HG03571 (cell line): ENCODE measurements around the gene PTX4.
"Not testable (repeated sequence)": the region's sequence is repeated elsewhere in the genome, so short reads cannot be mapped to it uniquely, and the experiment has no call there.

Experiments used
- ATAC-seq: cut with Tn5 transposase; IDR thresholded peaks from one replicate; pipeline ENCODE4 v1.9.1; 2021; ENCODE audit not compliant: unreplicated experiment

Gene PTX4

GRCh38 chr16:1447965-1448364 lies 40.8 kb downstream of the PTX4 start:
- no peak for ATAC-seq

DNA sequence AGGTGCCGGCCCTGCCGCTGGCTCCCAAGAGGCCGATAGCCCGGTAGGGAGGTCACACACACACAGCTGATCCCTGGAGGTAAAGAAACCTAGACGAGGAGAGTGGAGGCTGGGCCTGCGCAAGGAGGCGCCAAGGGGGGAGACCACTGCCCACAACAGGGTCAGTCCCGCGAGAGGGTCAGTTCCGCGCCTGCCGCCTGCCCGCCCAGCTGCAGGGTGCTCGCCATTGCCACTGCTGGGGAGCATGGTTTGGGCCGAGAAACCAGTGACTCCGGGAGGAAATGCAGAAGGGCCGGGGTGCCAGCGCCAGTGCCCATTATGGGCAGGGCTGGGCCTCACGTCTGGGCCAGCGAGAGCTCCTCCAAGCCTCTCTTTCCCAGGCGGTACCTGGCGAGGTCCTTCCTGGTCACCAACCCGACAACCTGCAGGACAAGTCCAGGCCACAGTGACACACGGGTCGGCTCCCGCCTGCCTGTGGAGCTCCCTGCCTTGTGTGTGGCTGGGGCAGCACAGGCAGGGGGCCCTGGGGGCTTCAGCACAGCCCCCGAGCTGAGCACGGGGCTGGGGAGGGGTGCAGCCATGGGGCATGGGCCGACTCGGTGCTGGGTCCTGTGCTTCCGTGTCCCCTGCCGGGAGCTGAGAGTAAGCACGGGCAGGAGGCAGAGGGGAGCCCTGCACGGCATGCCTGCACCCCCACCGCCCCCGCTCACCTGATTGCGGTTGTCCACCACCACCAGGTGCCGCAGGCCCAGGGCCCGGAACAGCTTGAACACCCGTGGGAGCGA lies 42.3 kb downstream of the PTX4 start:
- no peak for ATAC-seq

DNA sequence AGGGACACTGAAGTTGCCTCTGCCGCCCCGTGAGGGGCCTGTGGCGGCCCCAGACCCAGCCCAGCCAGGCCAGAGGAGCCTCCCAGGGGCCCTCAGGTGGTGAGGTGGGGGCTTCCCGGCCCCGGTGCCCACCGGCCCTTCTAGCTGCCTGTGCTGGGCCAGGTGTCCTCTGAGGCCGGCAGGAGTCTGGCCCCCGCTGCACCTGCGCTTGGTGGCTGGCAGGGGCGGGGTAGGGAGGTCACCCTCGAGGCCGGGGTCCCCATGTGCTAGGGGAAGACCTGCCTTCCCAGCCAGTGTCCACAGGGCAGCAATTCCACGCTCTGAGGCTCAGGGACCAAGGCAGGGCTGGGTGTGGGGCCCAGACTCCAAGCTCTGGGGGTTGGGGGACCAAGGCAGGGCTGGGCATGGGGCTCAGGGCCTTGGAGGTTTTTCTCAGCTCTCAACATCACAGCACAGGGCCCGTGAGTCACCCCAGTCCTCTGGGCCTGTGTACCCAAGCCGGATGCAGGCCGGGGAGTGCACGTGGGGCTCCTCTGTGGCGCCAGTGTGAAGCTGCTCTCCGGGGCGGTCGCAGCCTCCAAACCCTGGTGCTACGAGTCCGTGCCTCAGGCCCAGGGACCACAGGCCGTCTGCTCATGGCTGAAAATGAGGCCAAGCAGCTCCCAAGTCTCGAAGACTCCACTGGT lies 43.1 kb downstream of the PTX4 start:
- ATAC-seq, result no peak

DNA sequence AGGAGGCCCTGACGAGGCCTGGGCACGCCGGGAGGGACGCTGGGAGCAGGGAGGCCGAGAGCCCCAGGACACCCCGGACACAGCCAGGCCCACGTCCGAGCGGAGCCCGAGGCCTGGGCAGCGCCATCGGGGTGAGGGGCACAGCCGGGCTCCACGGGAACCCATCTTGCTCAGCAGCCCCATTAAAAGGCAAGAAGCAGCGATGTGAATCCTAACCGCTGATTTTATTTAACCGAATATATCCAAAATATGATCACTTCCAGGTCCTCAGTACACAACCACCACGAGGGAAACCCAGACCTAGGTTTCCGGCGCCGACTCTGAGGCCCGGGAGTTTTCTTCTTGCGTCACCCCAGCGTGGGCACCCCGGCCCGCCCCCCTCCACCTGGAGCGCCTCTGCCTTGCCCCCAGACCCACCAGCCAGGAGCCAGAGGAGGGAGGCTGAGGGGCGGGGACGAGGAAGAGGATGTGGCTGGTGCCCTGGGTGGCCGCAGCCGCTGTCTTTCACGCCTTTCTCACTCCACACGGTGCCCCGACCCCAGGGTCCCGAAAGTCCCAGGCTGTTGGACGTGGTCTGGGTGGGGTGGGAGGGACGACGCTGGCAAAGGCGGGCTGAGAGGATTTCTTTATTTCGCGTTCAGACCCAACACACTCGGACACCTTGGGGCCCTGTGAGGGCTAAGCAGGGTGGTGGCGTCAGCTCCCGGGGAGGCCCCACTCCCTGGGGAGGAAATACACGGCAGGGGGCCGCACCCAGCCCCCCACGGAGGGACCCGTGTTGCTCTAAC lies 43.8 kb downstream of the PTX4 start:
- ATAC-seq, result no peak

GRCh38 chr16:1443980-1444729 lies 44.6 kb downstream of the PTX4 start, which contains the start of gene CCDC154:
Gene CCDC154 (minus strand): TSS chr16:1444556. CDS start chr16:1444322, 234 bp downstream.
- no peak for ATAC-seq

DNA sequence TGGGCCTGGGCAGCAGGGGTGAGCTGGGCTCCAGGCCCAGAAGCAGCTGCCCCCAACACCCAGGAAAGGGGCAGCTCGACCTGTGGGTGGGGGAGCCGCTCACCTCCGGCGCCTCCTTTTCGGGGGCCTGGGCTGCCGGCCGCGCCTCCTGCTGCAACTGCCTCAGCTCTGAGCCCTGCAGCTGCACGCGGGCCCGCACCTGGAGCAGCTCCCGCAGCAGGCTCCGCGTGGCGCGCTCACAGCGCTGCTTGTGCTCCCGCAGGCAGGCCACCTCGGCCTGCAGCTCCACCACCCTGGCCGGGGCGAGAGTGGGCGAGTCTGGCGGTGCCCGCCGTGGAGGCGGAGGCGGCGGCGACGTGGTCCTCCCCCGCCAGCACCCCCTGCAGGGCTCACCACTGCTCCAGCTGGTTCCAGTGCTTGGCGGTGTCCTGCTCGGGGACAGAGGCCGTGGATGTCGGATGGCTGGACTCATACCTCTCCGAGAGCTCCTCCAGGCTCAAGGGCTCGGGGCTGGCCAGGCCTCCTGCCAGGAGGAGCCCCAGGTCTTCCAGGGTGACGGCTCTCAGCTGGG lies 45.3 kb downstream of the PTX4 start:
- no peak for ATAC-seq

DNA sequence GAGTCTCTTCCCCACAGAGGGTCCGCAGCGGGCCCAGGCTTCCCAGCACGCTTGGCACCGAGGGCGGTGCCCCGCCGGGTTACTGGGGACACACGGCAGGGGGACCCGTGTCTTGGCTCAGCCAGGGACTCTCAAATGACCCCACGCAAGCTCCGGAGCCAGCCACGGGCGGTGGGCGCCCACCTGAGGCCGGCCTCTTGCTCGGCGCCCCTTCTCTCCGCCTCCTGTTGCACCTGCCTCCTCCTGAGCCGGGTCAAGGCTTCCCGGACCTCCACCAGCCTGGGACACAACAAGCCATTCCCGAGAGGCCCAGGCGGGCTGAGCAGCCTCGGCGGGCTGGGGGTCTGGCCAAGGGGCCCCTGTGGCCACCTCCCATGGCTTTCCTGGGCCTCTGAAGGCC lies 46.0 kb downstream of the PTX4 start:
- no peak for ATAC-seq

DNA sequence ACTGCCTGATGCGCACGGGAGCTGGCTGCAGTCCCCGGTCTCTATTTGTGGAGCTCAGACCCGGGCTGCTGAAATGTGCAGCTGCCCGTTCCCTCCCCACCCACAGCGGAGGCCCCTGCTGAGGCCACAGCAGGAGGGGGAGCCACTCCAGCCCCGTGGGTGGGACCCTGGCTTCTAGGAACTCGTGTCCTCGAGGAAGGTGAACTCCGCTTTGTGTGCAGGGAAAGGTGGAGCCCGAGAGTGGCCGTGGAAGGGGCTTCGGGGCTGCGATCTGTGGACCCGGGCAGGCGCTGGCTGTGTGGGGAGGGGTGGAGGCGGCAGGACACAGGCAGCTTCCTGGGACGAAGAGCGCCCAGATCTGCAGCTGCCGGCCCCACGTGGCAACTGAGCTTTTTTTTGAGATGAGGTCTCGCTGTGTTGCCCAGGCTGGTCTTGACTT lies 47.3 kb downstream of the PTX4 start:
- no peak for ATAC-seq

DNA sequence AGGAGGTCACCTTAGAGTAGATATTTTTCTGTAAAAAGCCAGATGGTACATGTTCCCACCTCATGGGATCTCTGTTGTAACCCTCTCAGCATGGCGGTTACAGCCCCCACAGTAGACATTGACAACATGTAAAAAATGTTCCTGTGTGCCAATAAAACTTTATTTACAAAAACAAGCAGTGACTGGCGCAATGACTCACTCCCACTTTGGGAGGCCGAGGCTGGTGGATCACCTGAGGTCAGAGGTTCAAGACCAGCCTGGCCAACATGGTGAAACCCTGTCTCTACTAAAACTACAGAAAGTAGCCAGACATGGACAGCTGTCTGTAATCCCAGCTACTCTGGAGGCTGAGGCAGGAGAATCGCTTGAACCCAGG lies 49.1 kb downstream of the PTX4 start:
- ATAC-seq, result not testable (repeated sequence)

GRCh38 chr16:1439058-1439698 lies 49.6 kb downstream of the PTX4 start:
- ATAC-seq, result no peak

- no peak for ATAC-seq
These were observed 50.3 kb downstream of the PTX4 start for GRCh38 chr16:1438229-1439057.

GRCh38 chr16:1437606-1438005 lies 51.1 kb downstream of the PTX4 start:
- no peak for ATAC-seq

DNA sequence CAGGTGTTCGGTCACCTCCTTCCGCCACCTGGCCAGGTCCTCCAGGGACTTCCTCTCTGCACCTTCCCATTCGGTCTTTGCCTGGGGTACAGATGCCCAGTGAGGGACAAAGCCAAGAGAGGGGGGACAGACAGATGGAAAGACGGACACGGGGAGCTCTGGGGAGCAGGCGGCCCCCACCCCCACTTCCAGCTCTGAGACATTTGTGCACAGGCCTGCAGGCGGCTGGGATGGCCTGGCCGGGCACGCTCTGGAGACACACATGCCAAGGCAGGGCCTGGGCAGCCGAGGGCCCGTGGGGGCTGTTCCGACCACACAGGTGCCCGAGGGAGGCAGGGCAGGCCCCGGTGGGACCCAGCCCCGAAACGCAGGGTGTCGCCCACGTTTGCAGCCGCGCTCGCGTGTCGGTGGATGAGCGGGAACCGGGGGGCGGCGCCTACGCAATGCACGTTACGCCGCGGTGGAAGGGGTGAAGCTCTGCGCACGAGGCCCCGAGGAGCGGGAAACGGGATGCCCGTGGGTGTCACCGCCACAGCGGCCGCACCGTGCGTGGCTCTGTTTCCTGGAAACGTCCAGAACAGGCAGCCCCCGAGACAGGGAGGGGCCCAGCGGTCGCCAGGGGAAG lies 51.9 kb downstream of the PTX4 start:
- no peak for ATAC-seq

DNA sequence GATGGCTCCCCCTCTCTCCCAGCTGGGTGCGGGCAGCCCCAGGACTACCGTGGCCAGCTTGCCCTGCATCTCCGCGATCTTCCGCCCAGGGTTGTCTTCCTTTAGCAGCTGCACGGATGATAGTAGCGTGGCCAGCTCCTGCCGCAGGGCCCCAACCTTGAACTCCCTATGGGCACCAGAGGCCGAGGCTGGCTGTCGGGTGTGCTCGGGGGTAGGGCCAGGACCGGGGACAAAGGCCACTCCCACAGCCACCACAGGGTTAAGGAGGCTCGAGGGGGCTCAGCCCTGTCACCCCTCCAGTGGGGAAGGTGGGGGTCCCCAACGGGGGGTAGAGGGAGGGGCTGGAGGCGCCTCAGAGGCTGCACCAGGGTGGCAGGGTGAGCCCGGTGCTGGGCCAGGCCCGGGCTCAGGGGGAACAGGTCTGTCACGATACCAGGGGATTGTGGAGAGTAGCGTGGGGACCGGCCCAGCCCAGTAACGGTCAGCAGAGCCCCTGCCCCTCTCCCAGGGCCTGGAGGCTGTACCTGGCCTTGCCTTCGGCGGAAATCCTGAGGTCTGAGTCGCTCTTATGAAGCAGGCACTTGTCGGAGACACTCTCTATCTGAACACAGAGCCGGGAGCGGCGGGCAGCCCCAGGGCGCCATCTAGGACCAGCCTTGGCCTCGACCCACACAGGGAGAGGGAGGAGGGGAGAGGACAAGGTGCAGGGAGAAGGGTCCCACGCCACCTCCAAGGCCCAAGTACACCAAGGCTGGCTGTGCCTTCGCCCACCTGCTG lies 52.6 kb downstream of the PTX4 start:
- ATAC-seq, result no peak
